22Rv1 (cell line): ENCODE results near the gene ENOPH1.

Experiments
- ZFX ChIP-seq: fragments of 450-650 bp; IDR thresholded peaks from 2 replicates; pipeline ENCODE4 v1.6.1; 2017; ENCODE audit warnings: antibody characterized with exemption, borderline replicate concordance
- TF ChIP-seq, protein P1 (sequence below): fragments of 450-650 bp; IDR thresholded peaks from 2 replicates; pipeline ENCODE4 v1.5.1; 2017; ENCODE audit warnings: mild to moderate bottlenecking

DNA sequence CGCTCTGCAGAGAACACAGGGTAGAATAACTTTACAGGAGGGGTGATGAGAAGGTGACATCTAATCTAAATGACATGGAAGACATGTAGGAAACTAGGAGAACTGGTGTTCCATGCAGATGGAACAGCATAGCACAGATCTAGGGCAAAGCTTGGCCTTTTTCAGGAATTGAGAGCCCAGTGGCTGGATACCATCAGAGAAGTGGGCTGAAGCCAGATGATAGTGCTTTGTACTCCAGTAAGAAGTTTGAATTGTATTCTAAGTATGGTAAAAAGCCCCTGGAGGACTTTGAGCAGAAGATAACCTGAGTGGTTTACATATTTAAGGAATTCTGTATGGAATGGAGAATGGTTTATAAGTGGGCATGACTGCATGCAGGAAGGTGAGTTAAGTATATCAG is 32.8 kb downstream of the ENOPH1 start:
- TF ChIP-seq, protein P1, sequence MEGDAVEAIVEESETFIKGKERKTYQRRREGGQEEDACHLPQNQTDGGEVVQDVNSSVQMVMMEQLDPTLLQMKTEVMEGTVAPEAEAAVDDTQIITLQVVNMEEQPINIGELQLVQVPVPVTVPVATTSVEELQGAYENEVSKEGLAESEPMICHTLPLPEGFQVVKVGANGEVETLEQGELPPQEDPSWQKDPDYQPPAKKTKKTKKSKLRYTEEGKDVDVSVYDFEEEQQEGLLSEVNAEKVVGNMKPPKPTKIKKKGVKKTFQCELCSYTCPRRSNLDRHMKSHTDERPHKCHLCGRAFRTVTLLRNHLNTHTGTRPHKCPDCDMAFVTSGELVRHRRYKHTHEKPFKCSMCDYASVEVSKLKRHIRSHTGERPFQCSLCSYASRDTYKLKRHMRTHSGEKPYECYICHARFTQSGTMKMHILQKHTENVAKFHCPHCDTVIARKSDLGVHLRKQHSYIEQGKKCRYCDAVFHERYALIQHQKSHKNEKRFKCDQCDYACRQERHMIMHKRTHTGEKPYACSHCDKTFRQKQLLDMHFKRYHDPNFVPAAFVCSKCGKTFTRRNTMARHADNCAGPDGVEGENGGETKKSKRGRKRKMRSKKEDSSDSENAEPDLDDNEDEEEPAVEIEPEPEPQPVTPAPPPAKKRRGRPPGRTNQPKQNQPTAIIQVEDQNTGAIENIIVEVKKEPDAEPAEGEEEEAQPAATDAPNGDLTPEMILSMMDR = no peak
- TF ChIP-seq ZFX = no peak
